ENCODE measurements around the gene BMPR1B.

DNA sequence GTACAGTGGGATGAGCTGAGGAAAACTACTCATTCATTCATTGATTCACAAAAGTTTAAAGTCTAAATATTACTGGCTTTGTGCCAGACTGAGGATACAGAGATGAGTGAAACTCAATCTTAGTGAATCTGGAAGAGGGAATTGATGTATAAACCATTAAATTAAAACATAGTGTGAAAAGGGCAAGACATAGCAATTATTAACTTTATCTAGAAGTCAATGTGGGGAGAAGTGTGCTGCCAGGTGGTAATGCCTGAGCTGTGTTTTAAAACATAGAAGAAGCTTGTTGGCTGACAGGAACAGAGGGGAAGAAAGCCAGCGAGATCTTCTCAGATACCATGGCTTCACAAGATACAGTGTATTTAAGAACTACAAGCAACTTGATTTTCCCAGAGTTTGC is 153.4 kb downstream of the BMPR1B start:
- TF ChIP-seq, protein P1, sequence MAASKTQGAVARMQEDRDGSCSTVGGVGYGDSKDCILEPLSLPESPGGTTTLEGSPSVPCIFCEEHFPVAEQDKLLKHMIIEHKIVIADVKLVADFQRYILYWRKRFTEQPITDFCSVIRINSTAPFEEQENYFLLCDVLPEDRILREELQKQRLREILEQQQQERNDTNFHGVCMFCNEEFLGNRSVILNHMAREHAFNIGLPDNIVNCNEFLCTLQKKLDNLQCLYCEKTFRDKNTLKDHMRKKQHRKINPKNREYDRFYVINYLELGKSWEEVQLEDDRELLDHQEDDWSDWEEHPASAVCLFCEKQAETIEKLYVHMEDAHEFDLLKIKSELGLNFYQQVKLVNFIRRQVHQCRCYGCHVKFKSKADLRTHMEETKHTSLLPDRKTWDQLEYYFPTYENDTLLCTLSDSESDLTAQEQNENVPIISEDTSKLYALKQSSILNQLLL (CRISPR knock-in tag; IDR thresholded peaks at IDR 0.05; ENCODE audit: borderline replicate concordance) = no peak
- TF ChIP-seq, protein P2, sequence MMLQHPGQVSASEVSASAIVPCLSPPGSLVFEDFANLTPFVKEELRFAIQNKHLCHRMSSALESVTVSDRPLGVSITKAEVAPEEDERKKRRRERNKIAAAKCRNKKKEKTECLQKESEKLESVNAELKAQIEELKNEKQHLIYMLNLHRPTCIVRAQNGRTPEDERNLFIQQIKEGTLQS (IDR thresholded peaks at IDR 0.05) = no peak
- TF ChIP-seq, protein P2 (CRISPR knock-in tag; conservative IDR thresholded peaks at IDR 0.05) = no peak
- TF ChIP-seq, protein P3, sequence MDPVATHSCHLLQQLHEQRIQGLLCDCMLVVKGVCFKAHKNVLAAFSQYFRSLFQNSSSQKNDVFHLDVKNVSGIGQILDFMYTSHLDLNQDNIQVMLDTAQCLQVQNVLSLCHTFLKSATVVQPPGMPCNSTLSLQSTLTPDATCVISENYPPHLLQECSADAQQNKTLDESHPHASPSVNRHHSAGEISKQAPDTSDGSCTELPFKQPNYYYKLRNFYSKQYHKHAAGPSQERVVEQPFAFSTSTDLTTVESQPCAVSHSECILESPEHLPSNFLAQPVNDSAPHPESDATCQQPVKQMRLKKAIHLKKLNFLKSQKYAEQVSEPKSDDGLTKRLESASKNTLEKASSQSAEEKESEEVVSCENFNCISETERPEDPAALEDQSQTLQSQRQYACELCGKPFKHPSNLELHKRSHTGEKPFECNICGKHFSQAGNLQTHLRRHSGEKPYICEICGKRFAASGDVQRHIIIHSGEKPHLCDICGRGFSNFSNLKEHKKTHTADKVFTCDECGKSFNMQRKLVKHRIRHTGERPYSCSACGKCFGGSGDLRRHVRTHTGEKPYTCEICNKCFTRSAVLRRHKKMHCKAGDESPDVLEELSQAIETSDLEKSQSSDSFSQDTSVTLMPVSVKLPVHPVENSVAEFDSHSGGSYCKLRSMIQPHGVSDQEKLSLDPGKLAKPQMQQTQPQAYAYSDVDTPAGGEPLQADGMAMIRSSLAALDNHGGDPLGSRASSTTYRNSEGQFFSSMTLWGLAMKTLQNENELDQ (CRISPR knock-in tag; IDR thresholded peaks at IDR 0.05; ENCODE audit: borderline replicate concordance) = no peak
- TF ChIP-seq, protein P4, sequence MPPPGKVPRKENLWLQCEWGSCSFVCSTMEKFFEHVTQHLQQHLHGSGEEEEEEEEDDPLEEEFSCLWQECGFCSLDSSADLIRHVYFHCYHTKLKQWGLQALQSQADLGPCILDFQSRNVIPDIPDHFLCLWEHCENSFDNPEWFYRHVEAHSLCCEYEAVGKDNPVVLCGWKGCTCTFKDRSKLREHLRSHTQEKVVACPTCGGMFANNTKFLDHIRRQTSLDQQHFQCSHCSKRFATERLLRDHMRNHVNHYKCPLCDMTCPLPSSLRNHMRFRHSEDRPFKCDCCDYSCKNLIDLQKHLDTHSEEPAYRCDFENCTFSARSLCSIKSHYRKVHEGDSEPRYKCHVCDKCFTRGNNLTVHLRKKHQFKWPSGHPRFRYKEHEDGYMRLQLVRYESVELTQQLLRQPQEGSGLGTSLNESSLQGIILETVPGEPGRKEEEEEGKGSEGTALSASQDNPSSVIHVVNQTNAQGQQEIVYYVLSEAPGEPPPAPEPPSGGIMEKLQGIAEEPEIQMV (tag; conservative IDR thresholded peaks at IDR 0.05; ENCODE audit: low read depth) = no peak
- TF ChIP-seq NBN (IDR thresholded peaks at IDR 0.05; ENCODE audit: low read depth) (no peak), SRF (CRISPR knock-in tag; IDR thresholded peaks at IDR 0.05) (no peak), EZH2 (IDR thresholded peaks at IDR 0.05; ENCODE audit: borderline replicate concordance, low read depth, low read length) (no peak), CEBPB (tag; IDR thresholded peaks at IDR 0.05) (no peak), ZNF134 (CRISPR knock-in tag; conservative IDR thresholded peaks at IDR 0.05) (no peak), POLR2AphosphoS5 (IDR thresholded peaks at IDR 0.05; ENCODE audit: control insufficient read depth, insufficient read depth, low read depth, low read length) (no peak)
- TF ChIP-seq, protein P5, sequence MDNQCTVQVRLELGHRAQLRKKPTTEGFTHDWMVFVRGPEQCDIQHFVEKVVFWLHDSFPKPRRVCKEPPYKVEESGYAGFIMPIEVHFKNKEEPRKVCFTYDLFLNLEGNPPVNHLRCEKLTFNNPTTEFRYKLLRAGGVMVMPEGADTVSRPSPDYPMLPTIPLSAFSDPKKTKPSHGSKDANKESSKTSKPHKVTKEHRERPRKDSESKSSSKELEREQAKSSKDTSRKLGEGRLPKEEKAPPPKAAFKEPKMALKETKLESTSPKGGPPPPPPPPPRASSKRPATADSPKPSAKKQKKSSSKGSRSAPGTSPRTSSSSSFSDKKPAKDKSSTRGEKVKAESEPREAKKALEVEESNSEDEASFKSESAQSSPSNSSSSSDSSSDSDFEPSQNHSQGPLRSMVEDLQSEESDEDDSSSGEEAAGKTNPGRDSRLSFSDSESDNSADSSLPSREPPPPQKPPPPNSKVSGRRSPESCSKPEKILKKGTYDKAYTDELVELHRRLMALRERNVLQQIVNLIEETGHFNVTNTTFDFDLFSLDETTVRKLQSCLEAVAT (IDR thresholded peaks at IDR 0.05) = no peak
- TF ChIP-seq, protein P6, sequence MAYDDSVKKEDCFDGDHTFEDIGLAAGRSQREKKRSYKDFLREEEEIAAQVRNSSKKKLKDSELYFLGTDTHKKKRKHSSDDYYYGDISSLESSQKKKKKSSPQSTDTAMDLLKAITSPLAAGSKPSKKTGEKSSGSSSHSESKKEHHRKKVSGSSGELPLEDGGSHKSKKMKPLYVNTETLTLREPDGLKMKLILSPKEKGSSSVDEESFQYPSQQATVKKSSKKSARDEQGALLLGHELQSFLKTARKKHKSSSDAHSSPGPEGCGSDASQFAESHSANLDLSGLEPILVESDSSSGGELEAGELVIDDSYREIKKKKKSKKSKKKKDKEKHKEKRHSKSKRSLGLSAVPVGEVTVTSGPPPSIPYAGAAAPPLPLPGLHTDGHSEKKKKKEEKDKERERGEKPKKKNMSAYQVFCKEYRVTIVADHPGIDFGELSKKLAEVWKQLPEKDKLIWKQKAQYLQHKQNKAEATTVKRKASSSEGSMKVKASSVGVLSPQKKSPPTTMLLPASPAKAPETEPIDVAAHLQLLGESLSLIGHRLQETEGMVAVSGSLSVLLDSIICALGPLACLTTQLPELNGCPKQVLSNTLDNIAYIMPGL (CRISPR knock-in tag; IDR thresholded peaks at IDR 0.05) = no peak
